Measurements from ENCODE around the gene ARHGAP26.

DNA sequence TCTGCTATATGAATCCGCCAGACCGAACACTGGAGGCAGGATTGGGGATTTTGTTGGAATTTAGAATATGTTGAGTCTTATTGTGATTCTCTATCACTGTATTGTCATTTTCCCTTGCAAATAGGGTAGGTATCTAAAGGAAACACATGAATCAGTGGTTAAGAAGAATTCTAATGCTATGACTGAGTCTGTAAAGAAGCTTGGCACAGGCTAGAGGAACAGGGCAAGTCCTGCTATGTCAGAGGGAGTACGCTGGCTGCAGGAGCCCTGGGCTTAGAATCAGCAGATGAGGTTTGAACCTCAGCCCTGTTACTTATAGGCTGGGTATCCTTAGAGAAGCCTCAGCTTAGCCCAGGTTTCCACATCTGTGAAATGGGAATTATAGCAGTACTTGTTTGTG is 435.2 kb downstream of the ARHGAP26 start:
- TF ChIP-seq, protein P1, sequence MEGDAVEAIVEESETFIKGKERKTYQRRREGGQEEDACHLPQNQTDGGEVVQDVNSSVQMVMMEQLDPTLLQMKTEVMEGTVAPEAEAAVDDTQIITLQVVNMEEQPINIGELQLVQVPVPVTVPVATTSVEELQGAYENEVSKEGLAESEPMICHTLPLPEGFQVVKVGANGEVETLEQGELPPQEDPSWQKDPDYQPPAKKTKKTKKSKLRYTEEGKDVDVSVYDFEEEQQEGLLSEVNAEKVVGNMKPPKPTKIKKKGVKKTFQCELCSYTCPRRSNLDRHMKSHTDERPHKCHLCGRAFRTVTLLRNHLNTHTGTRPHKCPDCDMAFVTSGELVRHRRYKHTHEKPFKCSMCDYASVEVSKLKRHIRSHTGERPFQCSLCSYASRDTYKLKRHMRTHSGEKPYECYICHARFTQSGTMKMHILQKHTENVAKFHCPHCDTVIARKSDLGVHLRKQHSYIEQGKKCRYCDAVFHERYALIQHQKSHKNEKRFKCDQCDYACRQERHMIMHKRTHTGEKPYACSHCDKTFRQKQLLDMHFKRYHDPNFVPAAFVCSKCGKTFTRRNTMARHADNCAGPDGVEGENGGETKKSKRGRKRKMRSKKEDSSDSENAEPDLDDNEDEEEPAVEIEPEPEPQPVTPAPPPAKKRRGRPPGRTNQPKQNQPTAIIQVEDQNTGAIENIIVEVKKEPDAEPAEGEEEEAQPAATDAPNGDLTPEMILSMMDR (IDR thresholded peaks at IDR 0.05) = no peak
- TF ChIP-seq POLR2A (IDR thresholded peaks at IDR 0.05) = no peak
